Measurements from ENCODE around the gene L2HGDH. TPM values are rescaled to one million over a fixed set of nuclear protein-coding genes. Genes with fewer than 3 reads are reported as not detected.
A peak's percentile ranks its signal among the peaks of the same experiment; 100 is the strongest.

L2HGDH gene
- total RNA-seq, 1 donor: 3.6 TPM

GRCh38 chr14:50212726-50213125 lies 99.3 kb downstream of the L2HGDH start:
- no peaks in the 10 kb centered on the region for H3K36me3 ChIP-seq (ENCODE audit: insufficient read depth, low read length)
- no peaks in the 10 kb centered on the region for H3K4me1 ChIP-seq (ENCODE audit: insufficient read depth, low read length)
- H2AFZ ChIP-seq (ENCODE audit: low read length): no peak overlapping the region
- H3K27ac ChIP-seq (ENCODE audit: low read depth, low read length): no peak overlapping the region
- peaks cover 73% of the 10 kb centered on the region for H3K79me2 ChIP-seq (ENCODE audit: insufficient read depth, low read length)
- no peaks in the 10 kb centered on the region for H3K27me3 ChIP-seq (ENCODE audit: insufficient read depth, low read length)
- peaks cover 4% of the 10 kb centered on the region for H4K20me1 ChIP-seq (ENCODE audit: insufficient read depth, low read length)
- H3K4me3 ChIP-seq (ENCODE audit: insufficient read depth, low read length): no peak overlapping the region
- DNase-seq (ENCODE audit: insufficient read length, low spot score, missing footprints): peak; percentile 8
- H3K4me2 ChIP-seq (ENCODE audit: insufficient read depth, low read length): no peak overlapping the region
- no peaks in the 10 kb centered on the region for H3K9me3 ChIP-seq (ENCODE audit: low read depth, low read length)
- TF ChIP-seq CTCF (IDR thresholded peaks at IDR 0.05; ENCODE audit: extremely low read depth, low read depth, low read length): no peak

DNA sequence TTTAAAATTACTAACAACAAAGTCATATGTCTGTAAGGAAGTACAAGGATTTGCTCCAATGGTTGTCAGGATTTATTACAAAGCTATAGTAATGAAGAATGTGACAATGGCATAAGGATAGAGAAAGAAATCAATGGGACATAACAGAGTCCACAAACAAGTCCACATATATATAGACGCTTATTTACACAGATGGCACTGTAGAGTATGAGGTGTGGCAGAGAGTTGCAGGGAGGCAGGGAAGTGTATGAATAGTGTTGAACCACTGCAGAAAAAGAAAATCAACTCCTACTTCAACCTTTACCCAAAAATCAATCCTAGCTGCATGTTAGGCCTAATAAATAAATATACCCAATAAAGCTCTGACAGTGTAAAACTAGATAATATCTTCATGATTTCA lies 102.0 kb downstream of the L2HGDH start:
- H3K27ac ChIP-seq (ENCODE audit: low read depth, low read length): no peak overlapping the region
- no peak overlapping the region for H3K4me3 ChIP-seq (ENCODE audit: insufficient read depth, low read length)
- H3K27me3 ChIP-seq (ENCODE audit: insufficient read depth, low read length): no peaks in the 10 kb centered on the region
- no peaks in the 10 kb centered on the region for H3K4me1 ChIP-seq (ENCODE audit: insufficient read depth, low read length)
- H3K9me3 ChIP-seq (ENCODE audit: low read depth, low read length): no peaks in the 10 kb centered on the region
- no peak for TF ChIP-seq CTCF (IDR thresholded peaks at IDR 0.05; ENCODE audit: extremely low read depth, low read depth, low read length)
- H4K20me1 ChIP-seq (ENCODE audit: insufficient read depth, low read length): peaks cover 8% of the 10 kb centered on the region
- peaks cover 79% of the 10 kb centered on the region for H3K79me2 ChIP-seq (ENCODE audit: insufficient read depth, low read length)
- no peak for DNase-seq (ENCODE audit: insufficient read length, low spot score, missing footprints)
- no peak overlapping the region for H2AFZ ChIP-seq (ENCODE audit: low read length)
- H3K4me2 ChIP-seq (ENCODE audit: insufficient read depth, low read length): no peak overlapping the region
- no peaks in the 10 kb centered on the region for H3K36me3 ChIP-seq (ENCODE audit: insufficient read depth, low read length)

DNA sequence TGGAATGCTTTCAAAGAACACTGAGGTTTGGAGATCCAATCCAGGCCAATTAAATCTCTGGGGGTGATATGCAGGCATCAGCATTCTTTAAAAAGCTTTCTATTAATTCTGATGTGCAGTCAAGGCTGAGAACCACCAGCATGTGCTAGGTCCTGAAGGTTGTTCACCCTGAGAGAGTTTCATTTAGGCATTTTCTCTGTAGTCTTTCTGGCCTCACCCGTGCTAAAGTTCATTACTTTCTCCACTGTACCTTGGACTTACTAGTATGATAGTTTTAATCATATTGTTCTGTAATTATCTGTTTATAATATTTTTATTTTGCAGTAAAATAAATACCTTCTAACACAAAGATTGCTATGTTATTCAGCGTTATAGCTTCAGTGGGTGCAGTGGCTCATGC lies 113.5 kb downstream of the L2HGDH start:
- Histone ChIP-seq H3K4me2 (ENCODE audit: insufficient read depth, low read length) (no peak overlapping the region), H2AFZ (ENCODE audit: low read length) (no peak overlapping the region), H4K20me1 (ENCODE audit: insufficient read depth, low read length) (peaks cover 3% of the 10 kb centered on the region), H3K4me3 (ENCODE audit: insufficient read depth, low read length) (no peak overlapping the region), H3K79me2 (ENCODE audit: insufficient read depth, low read length) (no peaks in the 10 kb centered on the region), H3K27ac (ENCODE audit: low read depth, low read length) (no peak overlapping the region), H3K9me3 (ENCODE audit: low read depth, low read length) (no peaks in the 10 kb centered on the region), H3K36me3 (ENCODE audit: insufficient read depth, low read length) (peaks cover 29% of the 10 kb centered on the region), H3K4me1 (ENCODE audit: insufficient read depth, low read length) (no peaks in the 10 kb centered on the region), H3K27me3 (ENCODE audit: insufficient read depth, low read length) (no peaks in the 10 kb centered on the region)
- no peak for TF ChIP-seq CTCF (IDR thresholded peaks at IDR 0.05; ENCODE audit: extremely low read depth, low read depth, low read length)
- DNase-seq (ENCODE audit: insufficient read length, low spot score, missing footprints): no peak

GRCh38 chr14:50191499-50191898 lies 120.5 kb downstream of the L2HGDH start:
- peaks cover 3% of the 10 kb centered on the region for H4K20me1 ChIP-seq (ENCODE audit: insufficient read depth, low read length)
- TF ChIP-seq CTCF (IDR thresholded peaks at IDR 0.05; ENCODE audit: extremely low read depth, low read depth, low read length): no peak
- no peaks in the 10 kb centered on the region for H3K9me3 ChIP-seq (ENCODE audit: low read depth, low read length)
- H3K27me3 ChIP-seq (ENCODE audit: insufficient read depth, low read length): no peaks in the 10 kb centered on the region
- no peak overlapping the region for H3K27ac ChIP-seq (ENCODE audit: low read depth, low read length)
- no peak overlapping the region for H2AFZ ChIP-seq (ENCODE audit: low read length)
- H3K4me1 ChIP-seq (ENCODE audit: insufficient read depth, low read length): no peaks in the 10 kb centered on the region
- no peak overlapping the region for H3K4me2 ChIP-seq (ENCODE audit: insufficient read depth, low read length)
- no peaks in the 10 kb centered on the region for H3K36me3 ChIP-seq (ENCODE audit: insufficient read depth, low read length)
- no peak overlapping the region for H3K4me3 ChIP-seq (ENCODE audit: insufficient read depth, low read length)
- DNase-seq (ENCODE audit: insufficient read length, low spot score, missing footprints): no peak
- H3K79me2 ChIP-seq (ENCODE audit: insufficient read depth, low read length): no peaks in the 10 kb centered on the region

Small RNAs within 50 kb of the gene (small RNA-seq; reads per million reads assigned to genes)
- 0.30 reads per million for gene MIR4504

Other genes starting within 250 kb of the L2HGDH start
- 5.4 and 5.6 TPM in 2 replicates for gene VCPKMT, start 195.7 kb downstream of the L2HGDH start, total RNA-seq
- gene SOS2, start 80.7 kb downstream of the L2HGDH start, total RNA-seq: 29.7 and 30.6 TPM in 2 replicates
- 7.2 and 9.4 TPM in 2 replicates for gene DMAC2L, start 95 bp upstream of the L2HGDH start, total RNA-seq
- gene CDKL1, start 84.7 kb upstream of the L2HGDH start, total RNA-seq: 4.7 and 10.5 TPM in 2 replicates
- gene MAP4K5, start 220.3 kb upstream of the L2HGDH start, total RNA-seq: 105 and 134 TPM in 2 replicates
- gene ATL1, start 247.9 kb upstream of the L2HGDH start, total RNA-seq: 6.5 and 8.5 TPM in 2 replicates